Activated CD4-positive, alpha-beta T cell treated with anti-CD3 and anti-CD28 coated beads for 48 hours (primary cell): ENCODE measurements around the gene JARID2.

Source experiments
- DNase-seq: peaks from one replicate; pipeline ENCODE4 v3.0.0-alpha.2; 2020

The JARID2 gene

GRCh38 chr6:15557174-15557573, 311.3 kb downstream of the JARID2 start:
- no peak for DNase-seq

GRCh38 chr6:15560713-15561112, 314.8 kb downstream of the JARID2 start:
- no peak for DNase-seq

GRCh38 chr6:15561447-15562199, 315.8 kb downstream of the JARID2 start:
- no peak for DNase-seq

- DNase-seq: no peak
These were observed 317.1 kb downstream of the JARID2 start for GRCh38 chr6:15562977-15563376.

- DNase-seq: no peak
These were observed 323.4 kb downstream of the JARID2 start for GRCh38 chr6:15569035-15569995.

DNA sequence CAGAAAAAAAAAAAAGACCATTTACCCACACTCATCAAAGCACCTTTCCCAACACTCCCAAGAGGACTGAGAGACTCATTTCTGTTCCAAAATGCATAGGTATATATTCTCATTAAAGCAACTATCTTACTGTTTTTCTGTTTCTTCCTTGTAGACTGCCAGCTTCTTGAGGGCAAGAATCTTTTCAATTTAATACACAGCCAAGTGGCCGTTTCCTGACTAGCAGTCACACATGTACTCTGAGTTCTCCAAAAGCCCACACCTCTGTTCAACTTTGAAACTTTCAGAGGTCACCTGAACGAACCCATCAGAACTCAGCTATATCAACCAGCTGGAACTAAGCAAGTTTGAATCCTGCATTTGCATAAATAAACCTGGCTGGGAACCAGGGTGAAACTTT, 324.3 kb downstream of the JARID2 start:
- DNase-seq: no peak
